ENCODE data around the gene KRT10. TPM values are rescaled to one million over a fixed set of nuclear protein-coding genes. Genes with fewer than 3 reads are reported as not detected.

KRT10 gene
- polyA plus RNA-seq, 1 of the 3 experiments (the other 2 are of a cell fraction), result 31.6 TPM

DNA sequence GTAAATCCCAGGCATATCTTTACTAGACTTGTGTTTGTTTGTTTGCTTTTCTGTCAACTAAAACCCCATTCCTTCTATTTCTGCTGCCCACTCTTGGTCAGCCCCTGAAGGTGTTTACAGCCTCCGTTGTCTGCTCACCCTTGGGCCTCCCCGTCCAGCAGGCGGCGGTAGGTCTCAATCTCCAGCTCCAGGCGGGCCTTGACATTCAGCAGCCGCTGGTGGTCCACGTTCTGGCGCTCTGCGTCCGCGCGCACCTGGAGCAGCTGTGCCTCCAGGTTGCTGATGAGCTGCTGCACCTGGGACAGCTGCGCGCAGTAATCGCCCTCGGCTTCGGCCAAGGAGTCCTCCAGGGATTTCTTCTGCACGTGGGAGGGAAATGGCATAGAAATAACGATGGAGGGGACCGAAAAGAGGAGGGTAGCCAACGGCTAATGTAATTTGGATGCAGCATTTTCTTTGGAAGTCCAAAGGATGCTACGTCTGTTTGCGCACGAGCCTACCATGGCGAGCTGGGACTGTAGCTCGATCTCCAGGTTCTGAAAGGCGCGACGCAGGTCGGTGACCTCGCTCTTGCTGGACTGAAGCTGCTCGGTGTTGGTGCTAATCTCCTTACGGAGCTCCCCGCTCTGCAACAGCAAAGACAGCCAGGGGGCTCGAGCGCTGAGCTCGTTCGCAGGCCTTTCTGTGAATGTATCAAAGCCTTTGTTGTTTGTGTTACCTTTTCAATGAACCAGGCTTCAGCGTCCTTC lies 40.7 kb upstream of the KRT10 start:
- CTCF ChIA-PET, result interaction anchor here (0.8 to 1.5 kb wide), 5 partner anchors 22 to 802 kb away, joined by 3 to 4 read pairs (median 3); partner anchors contain the start of gene KRT20

DNA sequence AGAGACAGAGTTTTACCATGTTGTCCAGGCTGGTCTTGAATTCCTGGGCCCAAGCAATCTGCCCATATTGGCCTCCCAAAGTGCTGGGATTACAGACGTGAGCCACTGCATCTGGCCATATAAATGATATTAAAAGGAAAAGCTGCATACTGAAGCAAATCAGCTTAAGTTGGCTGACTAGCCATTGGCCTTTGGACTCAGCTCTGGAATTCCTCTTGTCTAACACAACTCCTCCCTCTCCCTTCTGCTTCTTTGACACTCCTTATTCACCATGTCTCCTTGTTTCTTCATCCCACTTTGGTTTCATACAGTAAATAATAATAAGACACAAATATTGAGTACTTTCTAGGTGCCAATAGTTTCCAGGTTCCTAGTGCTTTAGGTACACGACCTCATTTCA lies 37.1 kb upstream of the KRT10 start:
- ChIA-PET POLR2A (no interaction called here), CTCF (interaction anchor here (1.0 kb wide), 1 partner anchor 803 kb away, joined by 3 read pairs; no protein-coding TSS in a partner anchor)
- Histone ChIP-seq H4K20me1 (ENCODE audit: insufficient read depth) (no peaks in the 10 kb centered on the region), H3K36me3 (replicated peaks in 1 of 2; ENCODE audit: control insufficient read depth in 1 of 2, insufficient read depth in 2 of 2, low read length in 1 of 2) (no peaks in the 10 kb centered on the region), H3K27me3 (ENCODE audit: insufficient read depth) (no peaks in the 10 kb centered on the region; the same call in 1 of the 2 replicates), H3K4me3 (ENCODE audit: low read depth in 2 of 2, low read length in 1 of 2) (no peak overlapping the region), H2AFZ (ENCODE audit: low read depth) (no peak overlapping the region), H3K79me2 (ENCODE audit: insufficient read depth) (no peaks in the 10 kb centered on the region), H3K9me3 (no peaks in the 10 kb centered on the region), H3K9me2 (no peaks in the 10 kb centered on the region), H3K4me1 (ENCODE audit: control insufficient read depth in 1 of 2, insufficient read depth in 2 of 2, low read depth in 1 of 2, low read length in 1 of 2) (peaks cover 6 to 8% of the 10 kb centered on the region in 2 experiments; a peak in 2 of 4 replicates), H3K9ac (no peak overlapping the region), H3K4me2 (no peak overlapping the region), H3K27ac (ENCODE audit: low read depth in 2 of 2, low read length in 1 of 2) (no peak overlapping the region), H3F3A (replicated peaks; ENCODE audit: insufficient read depth) (peaks cover 6% of the 10 kb centered on the region)
- 38% methylated on average over 2 of the region's 2 CpGs for WGBS (ENCODE audit: low lambda C conversion rate)
- no peak for DNase-seq
- no peak for TF ChIP-seq GABPA (IDR thresholded peaks at IDR 0.05; ENCODE audit: low read depth)
- TF ChIP-seq FOSL2 (IDR thresholded peaks at IDR 0.05; ENCODE audit: borderline replicate concordance, low read depth), result no peak
- TF ChIP-seq EP300 (IDR thresholded peaks at IDR 0.05; ENCODE audit: borderline replicate concordance in 1 of 2, low read depth in 1 of 2, low read length in 1 of 2), result no peak
- TF ChIP-seq EZH2phosphoT487 (IDR thresholded peaks at IDR 0.05; ENCODE audit: borderline replicate concordance, low read depth), result no peak
- no peak for TF ChIP-seq MXI1 (IDR thresholded peaks at IDR 0.05; ENCODE audit: low read depth, low read length)
- no peak for TF ChIP-seq SMC3 (IDR thresholded peaks at IDR 0.05; ENCODE audit: low read depth, low read length)
- TF ChIP-seq NFIC (IDR thresholded peaks at IDR 0.05; ENCODE audit: borderline replicate concordance), result no peak
- no peak for TF ChIP-seq TAF1 (IDR thresholded peaks at IDR 0.05; ENCODE audit: borderline replicate concordance, low read depth, low read length)
- TF ChIP-seq YY1 (IDR thresholded peaks at IDR 0.05; ENCODE audit: low read depth), result no peak
- no peak for TF ChIP-seq FOXJ3 (CRISPR knock-in tag; IDR thresholded peaks at IDR 0.05)
- TF ChIP-seq, protein P1, sequence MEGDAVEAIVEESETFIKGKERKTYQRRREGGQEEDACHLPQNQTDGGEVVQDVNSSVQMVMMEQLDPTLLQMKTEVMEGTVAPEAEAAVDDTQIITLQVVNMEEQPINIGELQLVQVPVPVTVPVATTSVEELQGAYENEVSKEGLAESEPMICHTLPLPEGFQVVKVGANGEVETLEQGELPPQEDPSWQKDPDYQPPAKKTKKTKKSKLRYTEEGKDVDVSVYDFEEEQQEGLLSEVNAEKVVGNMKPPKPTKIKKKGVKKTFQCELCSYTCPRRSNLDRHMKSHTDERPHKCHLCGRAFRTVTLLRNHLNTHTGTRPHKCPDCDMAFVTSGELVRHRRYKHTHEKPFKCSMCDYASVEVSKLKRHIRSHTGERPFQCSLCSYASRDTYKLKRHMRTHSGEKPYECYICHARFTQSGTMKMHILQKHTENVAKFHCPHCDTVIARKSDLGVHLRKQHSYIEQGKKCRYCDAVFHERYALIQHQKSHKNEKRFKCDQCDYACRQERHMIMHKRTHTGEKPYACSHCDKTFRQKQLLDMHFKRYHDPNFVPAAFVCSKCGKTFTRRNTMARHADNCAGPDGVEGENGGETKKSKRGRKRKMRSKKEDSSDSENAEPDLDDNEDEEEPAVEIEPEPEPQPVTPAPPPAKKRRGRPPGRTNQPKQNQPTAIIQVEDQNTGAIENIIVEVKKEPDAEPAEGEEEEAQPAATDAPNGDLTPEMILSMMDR (IDR thresholded peaks at IDR 0.05), result no peak
- no peak for TF ChIP-seq RXRA (IDR thresholded peaks at IDR 0.05; ENCODE audit: borderline replicate concordance, low read depth)
- TF ChIP-seq NRF1 (IDR thresholded peaks at IDR 0.05; ENCODE audit: low read depth, low read length), result no peak
- TF ChIP-seq, protein P2, sequence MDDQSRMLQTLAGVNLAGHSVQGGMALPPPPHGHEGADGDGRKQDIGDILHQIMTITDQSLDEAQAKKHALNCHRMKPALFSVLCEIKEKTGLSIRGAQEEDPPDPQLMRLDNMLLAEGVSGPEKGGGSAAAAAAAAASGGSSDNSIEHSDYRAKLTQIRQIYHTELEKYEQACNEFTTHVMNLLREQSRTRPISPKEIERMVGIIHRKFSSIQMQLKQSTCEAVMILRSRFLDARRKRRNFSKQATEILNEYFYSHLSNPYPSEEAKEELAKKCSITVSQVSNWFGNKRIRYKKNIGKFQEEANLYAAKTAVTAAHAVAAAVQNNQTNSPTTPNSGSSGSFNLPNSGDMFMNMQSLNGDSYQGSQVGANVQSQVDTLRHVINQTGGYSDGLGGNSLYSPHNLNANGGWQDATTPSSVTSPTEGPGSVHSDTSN (IDR thresholded peaks at IDR 0.05), result no peak
- TF ChIP-seq TEAD4 (IDR thresholded peaks at IDR 0.05; ENCODE audit: borderline replicate concordance, insufficient read depth), result no peak
- TF ChIP-seq POLR2AphosphoS5 (IDR thresholded peaks at IDR 0.05; ENCODE audit: low read depth, low read length), result no peak
- TF ChIP-seq, protein P3, sequence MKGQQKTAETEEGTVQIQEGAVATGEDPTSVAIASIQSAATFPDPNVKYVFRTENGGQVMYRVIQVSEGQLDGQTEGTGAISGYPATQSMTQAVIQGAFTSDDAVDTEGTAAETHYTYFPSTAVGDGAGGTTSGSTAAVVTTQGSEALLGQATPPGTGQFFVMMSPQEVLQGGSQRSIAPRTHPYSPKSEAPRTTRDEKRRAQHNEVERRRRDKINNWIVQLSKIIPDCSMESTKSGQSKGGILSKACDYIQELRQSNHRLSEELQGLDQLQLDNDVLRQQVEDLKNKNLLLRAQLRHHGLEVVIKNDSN (IDR thresholded peaks at IDR 0.05; ENCODE audit: borderline replicate concordance, low read depth), result no peak
- TF ChIP-seq ELF1 (IDR thresholded peaks at IDR 0.05), result no peak

More for the DNA sequence above, 40.7 kb upstream of the KRT10 start:
- Histone ChIP-seq H3K4me1 (ENCODE audit: control insufficient read depth in 1 of 2, insufficient read depth in 2 of 2, low read depth in 1 of 2, low read length in 1 of 2) (no peaks in the 10 kb centered on the region), H3K9ac (no peak overlapping the region), H3F3A (replicated peaks; ENCODE audit: insufficient read depth) (no peaks in the 10 kb centered on the region), H3K4me3 (ENCODE audit: low read depth in 2 of 2, low read length in 1 of 2) (no peak overlapping the region), H3K4me2 (no peak overlapping the region), H3K27ac (ENCODE audit: low read depth in 2 of 2, low read length in 1 of 2) (no peak overlapping the region), H3K27me3 (ENCODE audit: insufficient read depth) (peaks cover 16% of the 10 kb centered on the region; the same call in 1 of the 2 replicates), H3K36me3 (replicated peaks in 1 of 2; ENCODE audit: control insufficient read depth in 1 of 2, insufficient read depth in 2 of 2, low read length in 1 of 2) (no peaks in the 10 kb centered on the region), H2AFZ (ENCODE audit: low read depth) (no peak overlapping the region), H4K20me1 (ENCODE audit: insufficient read depth) (no peaks in the 10 kb centered on the region), H3K9me2 (no peaks in the 10 kb centered on the region), H3K79me2 (ENCODE audit: insufficient read depth) (no peaks in the 10 kb centered on the region), H3K9me3 (no peaks in the 10 kb centered on the region)
- POLR2A ChIA-PET, result no interaction called here
- TF ChIP-seq YY1 (IDR thresholded peaks at IDR 0.05; ENCODE audit: low read depth), result no peak
- no peak for TF ChIP-seq CHD2 (IDR thresholded peaks at IDR 0.05; ENCODE audit: low read length, partially characterized antibody)
- no peak for TF ChIP-seq GATA2 (CRISPR knock-in tag; IDR thresholded peaks at IDR 0.05)
- no peak for TF ChIP-seq MXI1 (IDR thresholded peaks at IDR 0.05; ENCODE audit: low read depth, low read length)
- TF ChIP-seq, protein P1 (IDR thresholded peaks at IDR 0.05), result peak; percentile 22; the same call in 1 of the 2 replicates
- TF ChIP-seq GABPA (IDR thresholded peaks at IDR 0.05; ENCODE audit: low read depth), result no peak
- 61% methylated on average over 28 of the region's 39 CpGs for WGBS (ENCODE audit: low lambda C conversion rate)
- no peak for DNase-seq

Measured in SK-N-SH (cell line).